Measurements from ENCODE around the gene NXN.
"Not testable (repeated sequence)": the region's sequence is repeated elsewhere in the genome, so short reads cannot be mapped to it uniquely, and the experiment has no call there.

- TF ChIP-seq CTCF (IDR thresholded peaks at IDR 0.05); SMC3 (IDR thresholded peaks at IDR 0.05; ENCODE audit: low read depth, low read length); POLR2AphosphoS5 (IDR thresholded peaks at IDR 0.05; ENCODE audit: low read depth, low read length); FOXJ3 (CRISPR knock-in tag; IDR thresholded peaks at IDR 0.05); ELF1 (IDR thresholded peaks at IDR 0.05); USF2 (IDR thresholded peaks at IDR 0.05; ENCODE audit: borderline replicate concordance, low read depth, low read length); RAD21 (IDR thresholded peaks at IDR 0.05; ENCODE audit: low read length); MEF2A (IDR thresholded peaks at IDR 0.05; ENCODE audit: borderline replicate concordance, low read depth): not testable (repeated sequence)
These were observed 223.5 kb downstream of the NXN start for GRCh38 chr17:756010-756567.
